T-helper 2 cell treated with Interferon-gamma antibody and Interleukin-4, amounts not matched to agents 100 ng/mL and 5 ng/mL, for 36 hours (primary cell): ENCODE results near the gene PRKX. TPM values are rescaled to one million over a fixed set of nuclear protein-coding genes. Genes with fewer than 3 reads are reported as not detected.
"Not testable (repeated sequence)": the region's sequence is repeated elsewhere in the genome, so short reads cannot be mapped to it uniquely, and the experiment has no call there.

Source experiments
- intact Hi-C: fragments of 100-400 bp; cut with micrococcal nuclease; formaldehyde crosslinking; loops from one replicate; pipeline ENCODE4 v1.15.1; 2023
- total RNA-seq: library from RNA; stranded (reverse); gene quantifications from 2 replicates; pipeline ENCODE4 v1.2.3, GENCODE V29; 2022

Gene PRKX
- total RNA-seq, 1 donor from 2014 or later = 125 TPM

DNA sequence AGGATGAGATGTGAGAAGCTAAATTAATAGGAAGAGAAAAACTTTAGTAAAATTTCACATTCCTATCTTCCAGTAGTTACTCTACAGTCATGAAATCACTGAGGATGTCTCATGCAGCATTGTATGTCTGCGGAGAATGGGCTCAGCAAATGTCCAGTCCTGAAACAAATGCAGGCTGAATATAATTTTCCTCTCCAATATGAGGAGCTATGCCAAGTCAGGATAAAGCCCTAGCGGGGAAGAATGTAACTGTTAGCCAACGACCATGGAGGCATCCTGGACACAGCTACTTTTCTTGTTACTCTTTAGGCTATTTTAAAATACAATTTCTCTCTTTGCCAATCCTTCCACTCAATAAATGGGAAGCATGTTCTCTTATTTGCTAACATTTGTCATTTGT is 127.7 kb downstream of the PRKX start:
- intact Hi-C loops = no loop called here

DNA sequence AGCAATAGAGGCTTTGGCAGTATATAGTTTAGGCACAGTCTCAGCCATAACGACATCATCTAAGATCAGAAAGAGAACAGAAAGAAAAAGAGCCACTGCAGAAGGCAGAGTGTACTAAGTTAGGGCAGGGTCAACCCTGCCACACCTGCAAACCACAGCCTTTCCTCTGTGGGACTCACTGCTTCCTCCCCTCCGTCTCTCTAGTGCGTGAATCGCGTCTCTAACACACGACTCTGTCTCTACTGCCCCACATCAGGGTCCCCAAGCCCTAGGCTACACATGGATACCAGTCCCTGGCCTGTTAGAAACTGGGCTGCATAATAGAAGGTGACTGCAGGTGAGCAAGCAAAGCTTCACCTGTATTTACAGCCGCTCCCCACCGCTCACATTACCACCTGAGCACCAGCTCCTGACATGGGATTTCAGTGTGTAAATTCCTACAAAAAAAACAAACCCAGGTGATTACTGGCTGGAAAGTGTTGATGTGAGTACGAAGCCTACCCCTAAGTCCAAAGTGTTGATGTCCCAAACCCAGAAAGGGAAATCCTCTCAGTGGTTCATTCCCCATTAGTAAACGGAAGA is 128.9 kb downstream of the PRKX start:
- intact Hi-C loops = no loop called here

DNA sequence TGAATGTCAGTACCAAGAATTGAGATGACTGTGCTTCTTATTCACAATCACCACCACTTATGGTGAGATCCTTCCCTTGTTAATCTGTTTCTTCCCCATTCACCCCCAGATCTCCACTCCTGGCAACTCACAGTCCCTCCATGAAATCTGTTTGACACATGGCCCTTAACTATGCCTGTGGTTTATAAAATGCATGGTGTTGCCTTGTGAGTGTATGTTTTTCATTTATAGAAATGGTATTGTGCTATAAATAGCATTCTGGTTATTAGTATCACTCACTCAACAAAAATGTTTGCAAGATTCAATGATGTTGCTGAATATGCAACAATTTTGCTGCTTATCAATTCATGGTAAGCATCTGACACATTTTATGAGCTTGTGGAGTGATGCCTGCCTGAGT is 131.0 kb downstream of the PRKX start:
- intact Hi-C loops = no loop called here

DNA sequence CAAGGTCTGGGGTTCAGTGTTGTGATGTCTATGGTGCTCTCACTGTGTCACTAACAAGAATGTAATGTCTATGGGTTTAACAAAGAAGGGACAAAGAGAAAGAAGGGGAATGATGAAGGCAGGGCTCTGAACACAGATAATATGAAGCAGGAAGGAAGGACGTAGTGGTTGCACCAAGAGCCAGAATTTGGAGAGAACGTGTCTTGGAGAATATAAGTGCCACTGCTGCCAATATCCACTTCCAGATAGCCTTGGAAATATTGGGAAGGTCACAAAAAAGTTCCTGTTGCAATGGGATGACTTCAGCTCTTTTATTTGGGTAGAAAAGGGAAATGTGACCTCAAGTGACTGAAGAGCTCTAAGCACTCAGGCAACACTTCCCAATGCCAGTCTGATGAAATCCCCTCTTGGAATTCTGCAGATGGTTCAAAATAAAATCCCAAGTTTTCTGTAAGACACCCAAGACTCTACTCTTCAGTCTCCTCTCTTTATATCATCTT is 131.8 kb downstream of the PRKX start:
- intact Hi-C loops = no loop called here

DNA sequence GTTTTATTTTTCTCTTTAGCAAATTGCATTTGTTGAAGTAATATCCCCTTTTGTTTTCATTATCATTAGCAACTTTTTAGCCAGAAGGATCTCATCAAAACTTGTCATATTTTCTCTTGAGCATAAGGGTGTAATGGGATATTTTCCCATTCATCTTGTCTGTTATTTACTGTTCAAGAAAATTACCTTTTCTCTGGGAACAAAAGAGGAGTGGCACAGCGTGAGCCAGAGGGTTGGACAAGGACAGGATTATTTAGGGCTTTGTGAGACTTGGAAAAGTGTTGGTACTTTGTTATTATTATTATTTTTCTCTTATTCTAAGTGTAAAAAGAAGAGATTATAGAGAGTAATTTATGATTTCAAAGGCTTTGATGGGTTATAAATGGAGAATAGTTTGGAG is 135.9 kb downstream of the PRKX start:
- intact Hi-C loops = no loop called here

DNA sequence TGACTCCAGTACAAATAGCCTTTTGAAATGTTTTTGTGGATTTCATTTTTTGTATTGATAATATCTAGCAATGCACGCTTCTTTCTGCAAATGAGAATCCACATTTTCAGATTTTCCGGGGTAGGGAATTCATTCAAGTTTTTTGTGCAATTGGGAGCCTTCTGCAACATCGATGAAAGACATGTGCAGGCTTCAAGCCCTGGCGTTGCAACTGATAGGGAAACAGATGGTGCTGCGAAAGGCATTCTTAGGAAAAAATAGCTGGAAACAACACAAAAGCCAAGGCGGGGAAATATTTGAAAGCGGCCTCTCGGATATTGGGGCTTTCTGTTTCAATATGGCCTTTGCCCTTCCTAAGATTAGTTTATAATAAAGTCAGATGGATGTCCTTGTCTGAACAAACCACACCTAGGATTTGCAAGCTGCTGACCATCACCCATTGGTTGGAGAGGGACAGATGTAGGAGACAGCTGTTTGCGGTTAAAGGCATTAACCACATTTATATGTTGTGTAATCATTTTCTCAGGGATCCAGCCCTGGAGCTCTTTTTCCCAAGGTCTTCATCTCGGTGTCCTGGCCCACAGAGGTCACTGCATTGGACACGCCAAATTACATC is 136.5 kb downstream of the PRKX start:
- intact Hi-C loops = no loop called here

DNA sequence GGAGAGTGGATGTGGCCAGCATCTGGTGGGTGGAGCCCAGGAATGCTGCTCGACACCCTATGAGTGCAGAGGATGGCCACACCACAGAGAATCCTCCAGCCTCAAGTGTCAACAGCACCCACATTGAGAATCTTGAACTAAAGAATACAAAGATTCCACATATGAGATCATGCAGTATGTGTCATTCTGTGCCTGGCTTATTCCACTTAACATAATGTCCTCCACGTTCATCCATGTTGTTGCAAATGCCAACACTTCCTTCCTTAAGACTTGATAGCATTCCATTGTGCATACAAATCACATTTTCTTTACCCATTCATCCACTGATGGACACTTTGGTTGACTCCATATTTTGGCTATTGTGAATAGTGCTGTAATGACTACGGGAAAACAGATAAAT is 145.8 kb downstream of the PRKX start:
- intact Hi-C loops = no loop called here

DNA sequence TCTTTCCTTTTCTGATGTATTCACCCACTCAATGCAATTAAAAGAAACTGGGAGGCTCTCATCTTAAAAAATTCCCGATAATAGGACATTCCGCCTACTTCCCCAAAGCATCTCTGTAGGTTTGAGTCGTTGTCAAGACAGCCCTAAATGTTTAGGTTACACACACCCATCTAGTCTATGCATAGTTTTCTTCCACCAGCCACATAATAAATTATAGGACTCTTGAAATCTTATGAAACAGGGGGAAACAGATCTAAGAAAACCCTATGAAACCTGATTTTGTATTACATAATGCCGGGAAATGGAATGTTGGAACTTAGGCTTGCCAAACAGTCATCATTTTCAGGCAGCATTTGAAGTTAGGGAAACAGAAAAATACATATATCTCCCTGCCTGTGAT is 150.0 kb downstream of the PRKX start:
- intact Hi-C loops = no loop called here

DNA sequence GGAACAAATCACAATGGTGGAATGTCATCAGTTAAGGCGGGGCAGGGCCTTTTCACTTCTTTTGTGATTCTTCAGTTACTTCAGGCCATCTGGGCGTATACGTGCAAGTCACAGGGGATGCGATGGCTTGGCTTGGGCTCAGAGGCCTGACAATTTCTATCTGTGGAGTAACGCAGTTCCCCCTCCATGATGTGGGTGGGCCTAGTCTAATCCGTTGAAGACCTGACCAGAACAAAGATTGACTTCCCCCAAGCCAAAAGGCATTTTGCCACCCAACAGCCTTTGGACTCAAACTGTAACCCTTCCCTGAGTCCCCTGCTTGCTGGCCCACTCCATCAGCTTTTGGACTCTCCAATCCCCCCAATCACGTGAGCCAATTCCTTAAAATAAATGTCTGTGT is 153.4 kb downstream of the PRKX start:
- intact Hi-C loops = not testable (repeated sequence)
